Measurements from ENCODE around the gene TMEM132A.

- no peak for TF ChIP-seq JUND (IDR thresholded peaks at IDR 0.05)
- TF ChIP-seq TAF1 (conservative IDR thresholded peaks at IDR 0.05): no peak
- TF ChIP-seq CTCF (IDR thresholded peaks at IDR 0.05; ENCODE audit: low read depth, low read length, missing input control): no peak
- no peak for TF ChIP-seq EGR1 (IDR thresholded peaks at IDR 0.05; ENCODE audit: low read depth in 2 of 2)
- no peak for TF ChIP-seq RAD21 (IDR thresholded peaks at IDR 0.05)
Observed at GRCh38 chr11:60978546-60979380, 54.5 kb downstream of the TMEM132A start.
